Measurements from ENCODE around the gene MESD.

DNA sequence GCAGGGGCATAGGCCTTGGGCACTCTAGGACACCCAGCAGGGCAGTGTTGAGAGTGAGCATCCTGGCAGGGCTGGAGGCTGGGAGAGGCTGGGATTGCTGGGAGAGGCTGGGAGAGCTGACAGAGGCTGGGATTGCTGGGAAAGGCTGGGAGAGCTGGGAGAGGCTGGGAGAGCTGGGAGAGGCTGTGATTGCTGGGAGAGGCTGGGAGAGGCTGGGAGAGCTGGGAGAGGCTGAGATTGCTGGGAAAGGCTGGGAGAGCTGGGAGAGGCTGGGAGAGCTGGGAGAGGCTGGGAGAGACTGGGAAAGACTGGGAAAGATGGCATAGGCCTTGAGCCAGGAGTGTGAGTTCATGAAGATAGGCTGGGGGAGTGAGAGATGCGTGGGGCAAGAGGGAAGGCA, 77.8 kb downstream of the MESD start:
- TF ChIP-seq POLR2A (IDR thresholded peaks at IDR 0.05; ENCODE audit: low read depth, low read length) (no peak), POLR2AphosphoS5 (IDR thresholded peaks at IDR 0.05; ENCODE audit: low read depth, low read length) (no peak), SPI1 (IDR thresholded peaks at IDR 0.05; ENCODE audit: low read depth, low read length) (no peak), TAF1 (IDR thresholded peaks at IDR 0.05; ENCODE audit: low read depth, low read length) (no peak), POU2F2 (IDR thresholded peaks at IDR 0.05; ENCODE audit: low read depth, low read length) (no peak)

All from GM12891 (cell line).